ENCODE results near the gene JPH2.

JPH2 gene

GRCh38 chr20:44187772-44188709, 1.1 kb upstream of the JPH2 start:
- no peak for DNase-seq (ENCODE audit: low read depth, low spot score)

DNA sequence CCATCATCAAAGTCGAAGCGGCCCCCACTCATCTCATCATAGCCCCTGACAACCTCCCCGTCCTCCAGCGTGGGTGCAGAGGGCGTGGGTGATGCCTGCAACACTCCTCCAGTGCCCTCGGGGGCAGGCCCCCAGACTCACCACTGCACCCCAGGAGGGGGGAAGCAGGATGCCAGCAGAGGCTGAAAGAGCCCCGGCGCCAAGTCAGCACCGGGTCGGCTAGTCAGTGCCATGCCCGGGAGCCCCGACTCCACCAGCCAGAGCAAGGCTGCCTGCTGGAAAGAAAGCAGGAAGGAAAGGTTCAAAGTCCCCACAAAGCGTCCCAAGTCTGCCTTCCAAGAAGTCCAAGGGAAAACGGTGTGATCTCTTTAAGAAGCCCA, 324 bp downstream of the JPH2 start:
- DNase-seq (ENCODE audit: low read depth, low spot score) = no peak

- no peak for DNase-seq (ENCODE audit: low read depth, low spot score)
Measured at GRCh38 chr20:44186201-44186600, 787 bp downstream of the JPH2 start.

GRCh38 chr20:44185574-44185973, 1.4 kb downstream of the JPH2 start:
- no peak for DNase-seq (ENCODE audit: low read depth, low spot score)

DNA sequence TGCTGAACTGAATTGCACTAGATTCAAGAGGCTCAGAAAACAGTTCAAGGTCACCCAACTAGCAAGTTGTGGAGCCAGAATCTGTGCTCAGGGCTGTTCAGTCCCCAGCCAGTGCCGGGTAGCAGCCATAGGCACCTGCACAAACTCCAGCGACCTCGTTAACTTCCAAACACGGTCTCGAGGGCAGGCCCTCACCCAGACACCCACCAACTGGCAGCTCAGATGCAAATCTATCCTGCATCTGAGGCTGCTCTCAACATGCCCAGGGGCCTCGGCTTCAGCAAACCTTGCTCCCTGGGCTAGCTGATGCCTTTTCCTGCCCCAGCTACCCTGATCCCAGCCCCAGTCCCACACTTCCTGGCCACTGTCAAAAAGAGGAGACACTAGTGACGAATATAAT, 3.7 kb downstream of the JPH2 start:
- no peak for DNase-seq (ENCODE audit: low read depth, low spot score)

DNA sequence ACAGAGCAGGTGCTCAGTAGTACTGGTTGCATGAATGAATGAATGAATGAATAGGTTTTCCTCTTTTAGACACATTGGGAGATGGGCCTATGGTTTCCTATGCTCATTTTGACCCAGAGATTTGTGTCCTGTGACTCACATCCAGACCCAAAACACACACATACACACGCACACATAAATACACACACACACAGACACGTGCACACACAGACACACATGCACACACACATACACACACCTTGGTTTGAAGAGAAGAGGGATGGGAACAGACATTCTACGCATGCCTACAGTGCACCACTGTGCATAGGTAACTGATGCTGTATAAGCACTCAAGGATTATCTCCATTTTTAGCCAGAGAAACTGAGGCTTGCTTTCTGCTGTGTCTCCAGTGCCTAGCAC, 4.1 kb downstream of the JPH2 start:
- DNase-seq (ENCODE audit: low read depth, low spot score) = no peak

DNA sequence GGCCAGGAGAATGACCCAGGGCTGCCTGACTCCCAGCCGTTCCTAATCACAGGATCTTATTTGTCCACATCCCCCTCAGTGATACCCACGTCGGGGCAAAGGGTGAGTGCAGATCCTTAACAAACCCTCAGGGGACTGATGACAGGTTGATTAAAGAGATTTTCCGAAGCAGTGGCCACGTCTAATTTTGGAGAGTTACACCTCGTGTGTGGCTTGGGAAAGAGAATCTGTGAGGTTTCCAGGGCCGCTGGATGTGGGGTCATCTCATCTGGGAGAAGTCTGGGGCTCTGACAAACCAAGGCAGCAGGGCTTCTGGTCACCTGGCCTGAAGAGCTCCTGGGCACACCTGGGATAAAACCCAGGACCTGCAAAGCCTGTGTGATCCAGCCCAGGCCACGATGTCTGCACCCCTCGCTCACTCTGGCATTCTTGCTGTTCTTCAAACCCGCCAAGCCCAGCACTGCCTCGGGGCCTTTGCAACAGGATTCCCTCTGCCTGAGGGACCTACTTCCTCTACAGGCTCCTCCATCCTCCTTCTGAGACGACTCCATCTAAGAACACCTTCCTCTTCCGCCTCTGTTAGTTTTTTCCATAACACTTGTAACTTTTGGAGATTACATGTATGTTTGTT, 4.7 kb downstream of the JPH2 start:
- DNase-seq (ENCODE audit: low read depth, low spot score) = no peak

DNA sequence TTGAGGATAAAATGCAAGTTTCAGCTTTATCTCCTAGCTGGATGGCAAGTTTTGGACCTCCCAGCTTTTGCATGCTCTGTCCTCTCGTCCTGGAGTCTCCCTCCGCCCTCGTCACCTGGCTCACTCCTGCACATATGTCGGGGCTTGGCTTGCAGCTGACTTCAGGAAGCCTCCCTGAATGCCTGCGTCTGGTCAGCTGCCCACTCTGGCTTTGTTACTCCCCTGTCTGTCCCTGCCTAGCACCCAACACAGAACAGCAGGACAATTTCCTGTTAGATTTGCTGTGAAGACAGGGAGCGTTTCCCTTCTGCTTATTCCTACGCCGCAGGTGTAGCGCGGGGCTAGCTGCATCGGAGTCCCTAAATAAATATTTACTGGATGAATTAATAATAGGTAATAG, 5.4 kb downstream of the JPH2 start:
- no peak for DNase-seq (ENCODE audit: low read depth, low spot score)

GRCh38 chr20:44180814-44181213, 6.2 kb downstream of the JPH2 start:
- DNase-seq (ENCODE audit: low read depth, low spot score) = no peak

DNA sequence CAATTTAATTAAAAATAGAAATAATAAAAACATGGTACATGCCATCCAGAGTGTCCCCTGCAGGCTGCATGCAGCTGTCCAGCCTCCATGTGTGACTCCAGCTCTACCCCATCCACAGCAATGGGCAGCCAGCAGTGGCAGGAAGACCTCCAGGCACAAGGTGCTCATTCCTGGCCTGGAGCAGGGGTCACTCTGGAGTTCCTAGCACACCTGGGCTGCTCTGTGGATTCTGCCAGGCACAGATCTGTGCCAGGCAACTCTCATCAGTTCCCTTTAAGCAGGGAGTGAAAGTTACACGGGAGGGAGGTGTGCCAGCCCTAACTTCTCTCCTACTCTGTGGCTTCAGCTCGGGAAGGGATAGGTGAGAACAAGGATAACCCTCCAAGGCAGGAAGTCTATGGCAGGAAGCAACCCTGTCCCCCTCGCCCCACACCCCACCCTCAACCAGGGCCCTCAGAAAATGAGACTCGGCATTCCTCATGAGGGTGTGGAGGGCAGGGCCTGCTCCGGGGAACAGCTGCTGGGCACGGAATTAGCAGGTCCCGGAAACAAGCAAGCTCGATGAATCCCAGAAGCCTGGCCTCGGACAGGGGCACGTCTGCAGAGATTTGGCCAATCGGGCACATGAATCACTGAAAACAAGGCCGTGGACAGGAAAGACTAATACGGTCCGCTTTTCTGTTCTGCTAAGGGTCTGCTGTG, 10.0 kb downstream of the JPH2 start:
- DNase-seq (ENCODE audit: low read depth, low spot score) = no peak

DNA sequence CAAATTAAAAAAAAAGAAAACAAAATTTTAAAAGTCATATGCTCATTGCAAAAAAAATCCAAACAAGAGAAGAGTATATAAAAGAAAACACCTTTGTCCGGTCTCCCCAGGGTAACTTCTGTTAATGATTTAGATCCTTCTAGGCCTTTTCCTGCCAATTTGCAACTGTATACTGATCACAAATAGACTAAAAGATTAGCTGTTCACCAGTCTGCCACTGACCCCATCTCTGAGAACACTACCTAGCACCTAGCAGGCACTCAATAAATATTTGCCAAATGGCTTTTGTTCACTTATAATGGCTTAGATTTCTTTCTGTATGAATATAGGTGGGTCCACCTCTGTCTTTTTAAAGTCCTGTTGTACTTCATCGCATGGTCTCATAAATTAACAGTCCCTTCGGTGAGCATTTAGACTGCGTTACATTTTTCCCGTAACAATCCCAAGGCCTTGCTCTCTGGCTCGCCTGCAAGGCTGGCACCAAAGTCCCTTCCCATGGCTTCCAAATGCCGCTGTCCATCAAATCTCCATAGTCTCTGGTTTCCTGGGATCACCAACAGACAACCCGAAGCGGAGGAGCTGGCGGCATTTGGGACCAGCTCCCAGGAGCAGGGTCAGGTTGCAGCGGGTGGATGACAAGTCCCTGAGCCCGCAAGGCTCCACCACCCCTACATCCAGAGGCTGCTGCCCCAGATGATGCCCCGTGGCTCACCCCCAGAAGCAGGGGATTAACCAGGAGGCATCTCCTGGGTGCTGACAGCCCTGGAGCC, 11.8 kb downstream of the JPH2 start:
- no peak for DNase-seq (ENCODE audit: low read depth, low spot score)

GRCh38 chr20:44173846-44174245, 13.1 kb downstream of the JPH2 start:
- DNase-seq (ENCODE audit: low read depth, low spot score) = no peak

- no peak for DNase-seq (ENCODE audit: low read depth, low spot score)
Measured at GRCh38 chr20:44173116-44173515, 13.9 kb downstream of the JPH2 start.

- no peak for DNase-seq (ENCODE audit: low read depth, low spot score)
Measured at GRCh38 chr20:44172572-44172950, 14.4 kb downstream of the JPH2 start.

- no peak for DNase-seq (ENCODE audit: low read depth, low spot score)
Measured at GRCh38 chr20:44171775-44172571, 15.0 kb downstream of the JPH2 start.

DNA sequence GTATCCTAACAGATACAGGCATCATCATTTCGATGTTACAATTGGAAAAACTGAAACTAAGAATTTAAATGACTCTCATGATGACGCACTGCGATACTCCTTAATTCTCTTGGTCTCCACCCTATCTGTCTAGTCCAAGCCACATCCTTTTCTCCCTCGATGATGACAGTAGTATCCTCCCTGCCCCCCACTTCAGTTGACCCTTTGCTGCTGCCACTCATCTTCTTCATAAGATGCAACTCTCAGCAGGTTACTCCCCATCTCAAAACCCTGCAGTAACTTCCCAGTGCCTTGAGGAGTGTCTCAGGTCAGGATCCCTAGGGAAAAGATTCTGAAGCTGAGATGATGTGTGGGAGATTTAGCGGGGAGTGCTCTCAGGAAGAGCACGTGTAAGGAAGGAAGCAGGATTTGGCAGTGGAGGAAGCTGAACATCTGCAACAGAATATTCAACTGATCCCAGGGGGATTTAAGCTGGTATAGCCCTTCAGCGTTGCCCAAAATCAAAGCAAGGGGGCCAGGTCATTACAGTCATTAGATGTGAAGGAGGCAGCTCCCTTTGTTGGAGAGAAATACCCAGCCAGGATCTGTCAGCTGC, 16.1 kb downstream of the JPH2 start:
- no peak for DNase-seq (ENCODE audit: low read depth, low spot score)

GRCh38 chr20:44167736-44168135, 19.3 kb downstream of the JPH2 start:
- DNase-seq (ENCODE audit: low read depth, low spot score) = no peak

DNA sequence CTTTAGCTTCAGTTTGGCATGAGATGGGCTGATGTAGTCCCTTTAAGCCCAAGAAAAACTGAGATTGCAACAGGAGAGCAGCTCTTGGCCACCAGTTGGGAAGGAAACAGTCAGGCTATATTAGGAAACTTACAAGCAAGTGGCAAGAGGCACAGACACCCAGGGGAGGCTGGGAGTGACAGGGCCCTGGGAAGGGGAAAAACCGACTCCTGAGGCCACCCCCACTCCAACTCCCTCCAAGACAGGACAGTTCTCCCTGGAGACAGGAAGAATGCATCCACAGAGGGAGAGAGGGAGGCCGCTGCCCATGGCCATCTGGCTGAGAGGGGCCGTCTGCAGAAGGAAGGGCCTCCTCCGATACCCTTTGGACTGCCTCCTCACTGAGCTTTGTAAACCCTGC, 20.5 kb downstream of the JPH2 start:
- no peak for DNase-seq (ENCODE audit: low read depth, low spot score)

GRCh38 chr20:44166008-44166407, 21.0 kb downstream of the JPH2 start:
- no peak for DNase-seq (ENCODE audit: low read depth, low spot score)

DNA sequence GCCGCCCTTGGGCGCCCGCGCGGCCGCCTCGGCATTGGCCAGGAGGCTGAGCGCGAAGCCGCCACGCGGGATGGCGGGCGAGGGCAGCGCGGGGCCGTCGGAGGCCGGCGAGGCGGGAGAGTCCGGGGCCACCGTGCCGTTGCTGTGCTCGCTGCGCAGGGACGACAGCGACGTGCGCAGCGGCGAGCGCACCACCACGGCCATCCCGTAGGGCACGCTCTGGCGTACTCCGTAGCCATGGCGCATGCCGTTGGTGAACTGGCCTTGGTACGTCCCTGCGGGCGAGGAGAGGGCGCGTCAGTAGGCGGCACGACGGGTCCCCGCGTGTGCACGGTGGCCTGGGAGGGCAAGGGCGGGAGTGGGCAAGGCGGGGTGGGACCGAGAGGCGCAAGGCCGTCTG, 26.9 kb downstream of the JPH2 start:
- no peak for DNase-seq (ENCODE audit: low read depth, low spot score)

- no peak for DNase-seq (ENCODE audit: low read depth, low spot score)
Measured at GRCh38 chr20:44159711-44160110, 27.3 kb downstream of the JPH2 start.

Data from smooth muscle cell of the brain vasculature (primary cell).